HepG2 (cell line): Measurements from ENCODE around the gene S1PR2. TPM values are rescaled to one million over a fixed set of nuclear protein-coding genes. Genes with fewer than 3 reads are reported as not detected.
A peak's percentile ranks its signal among the peaks of the same experiment; 100 is the strongest.

ENCODE experiments used
- BCL6 ChIP-seq: IDR thresholded peaks from 2 replicates; pipeline ENCODE4 v1.6.1; 2016; ENCODE audit warnings: missing genetic modification reagents, missing compliant biosample characterization
- CBX5 ChIP-seq: sonication (generic); formaldehyde crosslinking; IDR thresholded peaks from 2 replicates; pipeline ENCODE4 v1.4.0; 2020; ENCODE audit warnings: missing genetic modification reagents, borderline replicate concordance
- DMAP1 ChIP-seq: IDR thresholded peaks from 2 replicates; pipeline ENCODE4 v1.6.1; 2016
- GPBP1L1 ChIP-seq: sonication (generic); formaldehyde crosslinking; IDR thresholded peaks from 2 replicates; pipeline ENCODE4 v1.5.0; 2020; ENCODE audit warnings: mild to moderate bottlenecking, missing genetic modification reagents
- HES4 ChIP-seq: sonication (generic); formaldehyde crosslinking; IDR thresholded peaks from 2 replicates; pipeline ENCODE4 v1.9.0; 2021; ENCODE audit warnings: mild to moderate bottlenecking, missing genetic modification reagents, borderline replicate concordance
- HMG20A ChIP-seq: IDR thresholded peaks from 2 replicates; pipeline ENCODE4 v1.6.1; 2016; ENCODE audit warnings: borderline replicate concordance
- HMGXB3 ChIP-seq: sonication (generic); formaldehyde crosslinking; IDR thresholded peaks from 2 replicates; pipeline ENCODE4 v1.4.0; 2020; ENCODE audit warnings: missing genetic modification reagents, borderline replicate concordance
- HOMEZ ChIP-seq: IDR thresholded peaks from 2 replicates; pipeline ENCODE4 v1.6.1; 2016; ENCODE audit warnings: low read depth
- LRRFIP1 ChIP-seq: sonication (generic); formaldehyde crosslinking; conservative IDR thresholded peaks from 2 replicates; pipeline ENCODE4 v1.4.0; 2020; ENCODE audit warnings: missing genetic modification reagents
- NFE2L2 ChIP-seq: fragments of 150-350 bp; IDR thresholded peaks from 2 replicates; pipeline ENCODE4 v1.6.1; 2014; ENCODE audit warnings: low read length
- SAFB2 ChIP-seq: sonication (generic); formaldehyde crosslinking; IDR thresholded peaks from 2 replicates; pipeline ENCODE4 v1.5.1; 2020; ENCODE audit warnings: missing genetic modification reagents, low read depth, mild to moderate bottlenecking, borderline replicate concordance
- SP5 ChIP-seq: IDR thresholded peaks from 2 replicates; pipeline ENCODE4 v1.6.1; 2016; ENCODE audit warnings: low read depth, borderline replicate concordance
- YEATS4 ChIP-seq: sonication (generic); formaldehyde crosslinking; IDR thresholded peaks from 2 replicates; pipeline ENCODE4 v1.4.0; 2020; ENCODE audit warnings: missing genetic modification reagents, borderline replicate concordance
- ZBTB26 ChIP-seq: IDR thresholded peaks from 2 replicates; pipeline ENCODE4 v1.6.1; 2016; ENCODE audit warnings: missing compliant biosample characterization, missing genetic modification reagents, borderline replicate concordance
- ZNF225 ChIP-seq: sonication (generic); formaldehyde crosslinking; IDR thresholded peaks from 2 replicates; pipeline ENCODE4 v1.4.0; 2020; ENCODE audit warnings: mild to moderate bottlenecking, missing genetic modification reagents
- ZNF234 ChIP-seq: sonication (generic); formaldehyde crosslinking; conservative IDR thresholded peaks from 2 replicates; pipeline ENCODE4 v1.5.1; 2020; ENCODE audit warnings: mild to moderate bottlenecking, missing genetic modification reagents
- ZNF780A ChIP-seq: sonication (generic); formaldehyde crosslinking; IDR thresholded peaks from 2 replicates; pipeline ENCODE4 v1.8.0; 2022; ENCODE audit warnings: mild to moderate bottlenecking, missing genetic modification reagents, moderate library complexity
- ZNF83 ChIP-seq: sonication (generic); formaldehyde crosslinking; IDR thresholded peaks from 2 replicates; pipeline ENCODE4 v1.4.0; 2020; ENCODE audit warnings: missing genetic modification reagents, mild to moderate bottlenecking, borderline replicate concordance
- polyA plus RNA-seq, 8 experiments: library from polyadenylated mRNA; depleted of rRNA in 3 of 8; stranded (reverse) in 7 of 8; unstranded in 1 of 8; fragments of >200 nt; fragmentation: Illumina TruSeq in 4 of 8; extraction: Trizol in 4 of 8; gene quantifications; 2 replicates each; pipeline versions ENCODE4 v1.2.1 to v1.2.3, GENCODE V29; 2011 to 2016; ENCODE audit warnings: low read depth in 4 of 8, missing spikeins in 1 of 8, mixed read lengths in 1 of 8; ENCODE audit not compliant: insufficient read depth in 1 of 8
- total RNA-seq, 5 experiments: library from RNA; depleted of rRNA; stranded (reverse); fragments of >200 nt; fragmentation: Illumina TruSeq; extraction: Trizol; gene quantifications; 2 replicates each; pipeline ENCODE4 v1.2.3, GENCODE V29; 2016; ENCODE audit warnings: low read depth in 1 of 5

Gene S1PR2
- total and polyA plus RNA-seq, 2 of the 13 experiments (the other 11 are each of a cell fraction or from before 2014, with no cell fraction given), result 0.91 to 1.3 TPM

- TF ChIP-seq ZBTB26 (peak; percentile 55; the same call in 1 of the 2 replicates), CBX5 (0 out of 2 replicates have a peak, but pooled peaks have one; percentile 19), HES4 (CRISPR knock-in tag) (0 out of 2 replicates have a peak, but pooled peaks have one; percentile 45), SAFB2 (no peak), ZNF234 (CRISPR knock-in tag) (no peak), ZNF83 (CRISPR knock-in tag) (no peak), NFE2L2 (no peak), HOMEZ (peak; percentile 24; the same call in 1 of the 2 replicates), SP5 (no peak), GPBP1L1 (CRISPR knock-in tag) (no peak), HMG20A (CRISPR knock-in tag) (peak; percentile 23; the same call in 1 of the 2 replicates), YEATS4 (CRISPR knock-in tag) (no peak), BCL6 (0 out of 2 replicates have a peak, but pooled peaks have one; percentile 12), ZNF780A (CRISPR knock-in tag) (no peak), DMAP1 (CRISPR knock-in tag) (0 out of 2 replicates have a peak, but pooled peaks have one; percentile 33), LRRFIP1 (CRISPR knock-in tag) (no peak), ZNF225 (CRISPR knock-in tag) (0 out of 2 replicates have a peak, but pooled peaks have one; percentile 40), HMGXB3 (peak; percentile 23; the same call in 1 of the 2 replicates)
Observed at GRCh38 chr19:10206226-10206885, 24.8 kb downstream of the S1PR2 start (continued).
